ENCODE data around the gene OLFM1. TPM values are rescaled to one million over a fixed set of nuclear protein-coding genes. Genes with fewer than 3 reads are reported as not detected.

OLFM1 gene
- total RNA-seq, 1 donor from 2014 or later: 5.5 TPM

DNA sequence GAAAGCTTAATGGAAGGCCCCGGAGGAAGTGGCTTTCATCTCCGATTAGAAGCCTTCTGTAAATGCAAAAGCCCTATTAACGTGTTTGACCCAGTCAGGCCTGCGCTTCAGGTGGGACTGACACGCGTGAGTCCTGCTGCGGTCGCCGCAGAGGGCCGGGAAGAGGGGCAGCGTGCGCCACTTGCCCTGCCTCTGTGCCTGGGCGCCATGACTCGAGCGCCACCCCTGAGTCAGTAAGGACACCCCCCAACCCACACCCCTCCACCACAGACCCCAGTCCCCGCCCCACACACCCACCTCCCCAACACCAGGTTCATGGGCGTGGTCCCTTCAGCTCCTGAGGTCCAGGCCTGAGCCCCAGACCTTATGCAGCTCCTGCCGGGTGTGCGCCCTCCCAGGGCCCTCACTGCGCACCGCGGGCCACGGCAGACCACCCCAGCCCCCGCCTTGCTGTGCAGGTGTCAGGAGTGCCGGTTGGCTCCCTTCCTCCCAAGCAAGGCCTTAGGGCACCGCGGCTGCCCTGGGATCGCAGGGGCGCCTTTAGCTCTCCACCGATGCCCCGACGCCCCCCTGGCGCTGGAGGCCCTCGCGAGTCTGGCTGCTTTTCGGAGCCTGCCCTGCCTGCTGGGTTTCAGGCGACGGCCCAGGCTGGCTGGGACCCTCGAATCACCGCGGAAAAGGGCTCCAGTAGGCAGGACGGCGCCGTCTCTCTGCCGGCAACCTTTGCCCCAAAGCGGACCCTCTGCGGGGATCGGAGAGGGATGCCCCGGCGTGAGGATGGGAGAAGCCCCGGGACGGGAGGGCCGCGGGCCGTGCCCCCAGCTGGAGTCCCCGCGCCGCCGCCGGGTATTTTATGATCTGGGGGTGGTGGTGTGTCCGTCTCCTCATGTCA, 625 bp upstream of the OLFM1 start:
- no peak overlapping the region for H3K4me3 Mint-ChIP-seq (ENCODE audit: unreplicated experiment)
- DNase-seq (ENCODE audit: low read depth) (no peak), FAIRE-seq (no peak)
- H4K20me1 ChIP-seq (ENCODE audit: insufficient read depth, low read length): no peaks in the 10 kb centered on the region
- peaks cover 5% of the 10 kb centered on the region for H3K9me3 ChIP-seq (ENCODE audit: insufficient read depth, low read depth, low read length)
- no peaks in the 10 kb centered on the region for H3K4me1 ChIP-seq (ENCODE audit: insufficient read depth, low read length)
- no peak overlapping the region for H3K9ac ChIP-seq (ENCODE audit: low read length)
- H3K9me3 Mint-ChIP-seq (ENCODE audit: unreplicated experiment): no peaks in the 10 kb centered on the region
- H3K27ac ChIP-seq (ENCODE audit: low read depth, low read length): no peak overlapping the region
- peaks cover 21% of the 10 kb centered on the region for H3K27me3 ChIP-seq (ENCODE audit: insufficient read depth, low read length)
- H3K79me2 ChIP-seq (ENCODE audit: insufficient read depth, low read length): no peaks in the 10 kb centered on the region
- H3K4me1 Mint-ChIP-seq (ENCODE audit: low read depth, unreplicated experiment): peaks cover 1% of the 10 kb centered on the region
- TF ChIP-seq, protein P1, sequence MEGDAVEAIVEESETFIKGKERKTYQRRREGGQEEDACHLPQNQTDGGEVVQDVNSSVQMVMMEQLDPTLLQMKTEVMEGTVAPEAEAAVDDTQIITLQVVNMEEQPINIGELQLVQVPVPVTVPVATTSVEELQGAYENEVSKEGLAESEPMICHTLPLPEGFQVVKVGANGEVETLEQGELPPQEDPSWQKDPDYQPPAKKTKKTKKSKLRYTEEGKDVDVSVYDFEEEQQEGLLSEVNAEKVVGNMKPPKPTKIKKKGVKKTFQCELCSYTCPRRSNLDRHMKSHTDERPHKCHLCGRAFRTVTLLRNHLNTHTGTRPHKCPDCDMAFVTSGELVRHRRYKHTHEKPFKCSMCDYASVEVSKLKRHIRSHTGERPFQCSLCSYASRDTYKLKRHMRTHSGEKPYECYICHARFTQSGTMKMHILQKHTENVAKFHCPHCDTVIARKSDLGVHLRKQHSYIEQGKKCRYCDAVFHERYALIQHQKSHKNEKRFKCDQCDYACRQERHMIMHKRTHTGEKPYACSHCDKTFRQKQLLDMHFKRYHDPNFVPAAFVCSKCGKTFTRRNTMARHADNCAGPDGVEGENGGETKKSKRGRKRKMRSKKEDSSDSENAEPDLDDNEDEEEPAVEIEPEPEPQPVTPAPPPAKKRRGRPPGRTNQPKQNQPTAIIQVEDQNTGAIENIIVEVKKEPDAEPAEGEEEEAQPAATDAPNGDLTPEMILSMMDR (IDR thresholded peaks at IDR 0.05; ENCODE audit: insufficient read depth, low read depth, low read length): no peak
- peak; percentile 88 for TF ChIP-seq EZH2 (IDR thresholded peaks at IDR 0.05; ENCODE audit: insufficient read depth, low read length)
- H3K27ac Mint-ChIP-seq (ENCODE audit: unreplicated experiment): no peak overlapping the region
- H3K4me2 ChIP-seq (ENCODE audit: low read length): peak overlapping the region; percentile 75
- no peaks in the 10 kb centered on the region for H3K36me3 ChIP-seq (ENCODE audit: insufficient read depth, low read length)
- no peak overlapping the region for H2AFZ ChIP-seq (ENCODE audit: low read depth, low read length)
- no peak overlapping the region for H3K4me3 ChIP-seq (ENCODE audit: insufficient read depth, low read depth, low read length)
- no peaks in the 10 kb centered on the region for H3K36me3 Mint-ChIP-seq (ENCODE audit: low read depth, unreplicated experiment)
- peaks cover 65% of the 10 kb centered on the region for H3K27me3 Mint-ChIP-seq (ENCODE audit: low read depth, unreplicated experiment)

DNA sequence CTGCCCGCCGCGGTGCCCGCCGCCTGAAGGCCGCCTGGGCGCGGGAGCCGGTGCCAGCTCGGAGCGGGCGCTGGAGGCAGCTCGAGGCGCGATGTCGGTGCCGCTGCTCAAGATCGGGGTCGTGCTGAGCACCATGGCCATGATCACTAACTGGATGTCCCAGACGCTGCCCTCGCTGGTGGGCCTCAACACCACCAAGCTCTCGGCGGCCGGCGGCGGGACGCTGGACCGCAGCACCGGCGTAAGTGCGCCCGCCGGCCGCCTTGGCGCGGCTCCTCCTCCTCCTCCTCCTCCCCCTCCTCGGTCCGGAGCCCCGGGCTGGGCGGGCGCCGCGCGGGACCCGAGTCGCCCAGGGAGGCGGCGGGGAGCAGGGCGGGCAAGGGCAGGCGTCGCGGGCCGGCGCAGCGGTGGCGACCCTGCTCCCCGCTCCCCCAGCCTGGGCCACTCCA, 455 bp downstream of the OLFM1 start:
- no peak overlapping the region for H3K4me3 ChIP-seq (ENCODE audit: insufficient read depth, low read depth, low read length)
- H3K4me2 ChIP-seq (ENCODE audit: low read length): no peak overlapping the region
- TF ChIP-seq EZH2 (IDR thresholded peaks at IDR 0.05; ENCODE audit: insufficient read depth, low read length): no peak
- TF ChIP-seq, protein P1 (IDR thresholded peaks at IDR 0.05; ENCODE audit: insufficient read depth, low read depth, low read length): no peak
- no peaks in the 10 kb centered on the region for H3K36me3 Mint-ChIP-seq (ENCODE audit: low read depth, unreplicated experiment)
- H3K4me3 Mint-ChIP-seq (ENCODE audit: unreplicated experiment): no peak overlapping the region
- H2AFZ ChIP-seq (ENCODE audit: low read depth, low read length): no peak overlapping the region
- H3K27me3 Mint-ChIP-seq (ENCODE audit: low read depth, unreplicated experiment): peaks cover 61% of the 10 kb centered on the region
- H4K20me1 ChIP-seq (ENCODE audit: insufficient read depth, low read length): no peaks in the 10 kb centered on the region
- peaks cover 1% of the 10 kb centered on the region for H3K4me1 Mint-ChIP-seq (ENCODE audit: low read depth, unreplicated experiment)
- no peaks in the 10 kb centered on the region for H3K36me3 ChIP-seq (ENCODE audit: insufficient read depth, low read length)
- peaks cover 21% of the 10 kb centered on the region for H3K27me3 ChIP-seq (ENCODE audit: insufficient read depth, low read length)
- no peak overlapping the region for H3K27ac Mint-ChIP-seq (ENCODE audit: unreplicated experiment)
- FAIRE-seq: no peak
- H3K27ac ChIP-seq (ENCODE audit: low read depth, low read length): no peak overlapping the region
- H3K9me3 ChIP-seq (ENCODE audit: insufficient read depth, low read depth, low read length): peaks cover 5% of the 10 kb centered on the region
- no peaks in the 10 kb centered on the region for H3K9me3 Mint-ChIP-seq (ENCODE audit: unreplicated experiment)
- no peaks in the 10 kb centered on the region for H3K4me1 ChIP-seq (ENCODE audit: insufficient read depth, low read length)
- no peak for DNase-seq (ENCODE audit: low read depth)
- H3K79me2 ChIP-seq (ENCODE audit: insufficient read depth, low read length): no peaks in the 10 kb centered on the region
- no peak overlapping the region for H3K9ac ChIP-seq (ENCODE audit: low read length)

Measured in astrocyte (in vitro differentiated cells and primary cell).